ENCODE data around the gene NVL. TPM values are rescaled to one million over a fixed set of nuclear protein-coding genes. Genes with fewer than 3 reads are reported as not detected.

NVL gene
- total and polyA plus RNA-seq, 2 of the 8 experiments (the other 6 are each of a cell fraction or from before 2014, with no cell fraction given): 22.7 to 45.8 TPM

GRCh38 chr1:224287714-224288113 lies 42.3 kb downstream of the NVL start:
- no peak overlapping the region for H2AK5ac ChIP-seq (ENCODE audit: low read depth, low read length)
- no peak overlapping the region for H3K56ac ChIP-seq (replicated peaks; ENCODE audit: insufficient read length, low read depth, low read length)
- no peak overlapping the region for H3K18ac ChIP-seq (ENCODE audit: extremely low read depth, low read length)
- H2AFZ ChIP-seq (ENCODE audit: low read length): no peak overlapping the region
- TF ChIP-seq SP4 (IDR thresholded peaks at IDR 0.05; ENCODE audit: low read length) (no peak), MAX (IDR thresholded peaks at IDR 0.05) (no peak), BACH1 (IDR thresholded peaks at IDR 0.05; ENCODE audit: low read length) (no peak), POU5F1 (IDR thresholded peaks at IDR 0.05; ENCODE audit: low read depth, low read length) (0 out of 2 replicates have a peak, but pooled peaks have one; percentile 56), HDAC2 (IDR thresholded peaks at IDR 0.05; ENCODE audit: borderline replicate concordance in 1 of 2, low read depth in 2 of 2, low read length in 2 of 2) (no peak), SP1 (IDR thresholded peaks at IDR 0.05; ENCODE audit: low read depth, low read length) (0 out of 2 replicates have a peak, but pooled peaks have one; percentile 23), TAF1 (IDR thresholded peaks at IDR 0.05; ENCODE audit: low read depth, low read length) (no peak)
- no peak overlapping the region for H4K8ac ChIP-seq (ENCODE audit: extremely low read depth, insufficient read depth, low read length)
- peaks cover 0 to 1% of the 10 kb centered on the region in 2 experiments for H4K20me1 ChIP-seq (replicated peaks in 1 of 2; ENCODE audit: control insufficient read depth in 1 of 2, insufficient read depth in 2 of 2, low read length in 2 of 2)
- H3K79me2 ChIP-seq (ENCODE audit: control insufficient read depth in 1 of 2, insufficient read depth in 2 of 2, low read length in 2 of 2): no peaks in the 10 kb centered on the region
- ChIA-PET POLR2A (ENCODE audit: partially characterized antibody) (interaction anchor here (0.6 to 1.2 kb wide), 2 partner anchors 34 to 64 kb away, joined by 3 read pairs; no protein-coding TSS in a partner anchor), CTCF (ENCODE audit: partially characterized antibody) (interaction anchor here (0.7 kb wide), 1 partner anchor 160 kb away, joined by 3 read pairs; no protein-coding TSS in a partner anchor)
- peaks cover 0 to 4% (median 3%) of the 10 kb centered on the region in 4 experiments; a peak in 5 of 7 replicates for H3K4me1 ChIP-seq (replicated peaks in 1 of 4; ENCODE audit: control insufficient read depth in 3 of 4, insufficient read depth in 4 of 4, low read length in 3 of 4)
- H3K14ac ChIP-seq (ENCODE audit: insufficient read length): no peak overlapping the region
- peak overlapping the region in 1 of 2 experiments; percentile 44; a peak in 1 of 4 replicates for H3K4me2 ChIP-seq (ENCODE audit: insufficient read depth in 1 of 2, low read depth in 2 of 2, low read length in 2 of 2)
- H3K9ac ChIP-seq (replicated peaks in 1 of 4; ENCODE audit: extremely low read depth in 1 of 4, low read depth in 3 of 4, low read length in 3 of 4): no peak overlapping the region
- H3K79me1 ChIP-seq (ENCODE audit: low read depth, low read length): no peaks in the 10 kb centered on the region; the same call in 1 of the 2 replicates
- no peak overlapping the region for H2BK20ac ChIP-seq (ENCODE audit: low read length)
- no peak overlapping the region for H3K23ac ChIP-seq (ENCODE audit: insufficient read length)
- H2BK120ac ChIP-seq (replicated peaks; ENCODE audit: low read depth, low read length): no peak overlapping the region
- whole genome bisulfite sequencing, 2 experiments (ENCODE audit: extremely low coverage in 1 of 2, insufficient coverage in 1 of 2, insufficient read length in 1 of 2, insufficient replicate concordance in 2 of 2, low coverage in 1 of 2, low lambda C conversion rate in 2 of 2, missing lambda C conversion rate in 1 of 2): 74% methylated on average over 2 of the region's 2 CpGs; no CpG with 5 or more reads in 1 of the 2 experiments
- DNase-seq (ENCODE audit: low read depth in 1 of 2, low spot score in 2 of 2) (no peak), FAIRE-seq (peak; percentile 95)
- H3K4me3 ChIP-seq (ENCODE audit: extremely low read depth in 1 of 4, insufficient read depth in 2 of 4, low read depth in 3 of 4, low read length in 4 of 4): no peak overlapping the region
- no peaks in the 10 kb centered on the region for H3K27me3 ChIP-seq (replicated peaks in 1 of 4; ENCODE audit: control insufficient read depth in 3 of 4, extremely low read depth in 1 of 4, insufficient read depth in 3 of 4, low read length in 3 of 4)
- no peak overlapping the region for H4K91ac ChIP-seq (replicated peaks; ENCODE audit: insufficient read length, low read length)
- H2BK15ac ChIP-seq (ENCODE audit: low read length): no peak overlapping the region
- no peak overlapping the region for H3K4ac ChIP-seq (replicated peaks; ENCODE audit: insufficient read length, low read depth, low read length)
- H3K27ac ChIP-seq (ENCODE audit: low read depth, low read length): peak overlapping the region; percentile 64; the same call in 1 of the 2 replicates
- no peaks in the 10 kb centered on the region; the same call in 1 of the 2 replicates for H3K23me2 ChIP-seq (ENCODE audit: low read depth, low read length)
- H2BK12ac ChIP-seq (ENCODE audit: low read depth, low read length): no peak overlapping the region
- H4K5ac ChIP-seq (ENCODE audit: insufficient read length, low read depth, low read length): no peak overlapping the region
- peaks cover 2 to 68% (median 14%) of the 10 kb centered on the region in 4 experiments for H3K36me3 ChIP-seq (ENCODE audit: control insufficient read depth in 2 of 4, insufficient read depth in 4 of 4, low read length in 3 of 4)
- no peaks in the 10 kb centered on the region for H3K9me3 ChIP-seq (ENCODE audit: insufficient read depth in 2 of 2, low read depth in 1 of 2, low read length in 1 of 2)
- H2BK5ac ChIP-seq (ENCODE audit: low read depth, low read length): no peak overlapping the region

Data from H1 (cell line).